DMS153 treated with DMSO at 0.1 percent for 48 hours (cell line): ENCODE data around the gene OLFML2A.
A peak's percentile ranks its signal among the peaks of the same experiment; 100 is the strongest.

Experiments
- DNase-seq: peaks from one replicate; lab custom pipeline; 2025; ENCODE audit not compliant: unreplicated experiment; lab: John Stamatoyannopoulos, UW

Gene OLFML2A

DNA sequence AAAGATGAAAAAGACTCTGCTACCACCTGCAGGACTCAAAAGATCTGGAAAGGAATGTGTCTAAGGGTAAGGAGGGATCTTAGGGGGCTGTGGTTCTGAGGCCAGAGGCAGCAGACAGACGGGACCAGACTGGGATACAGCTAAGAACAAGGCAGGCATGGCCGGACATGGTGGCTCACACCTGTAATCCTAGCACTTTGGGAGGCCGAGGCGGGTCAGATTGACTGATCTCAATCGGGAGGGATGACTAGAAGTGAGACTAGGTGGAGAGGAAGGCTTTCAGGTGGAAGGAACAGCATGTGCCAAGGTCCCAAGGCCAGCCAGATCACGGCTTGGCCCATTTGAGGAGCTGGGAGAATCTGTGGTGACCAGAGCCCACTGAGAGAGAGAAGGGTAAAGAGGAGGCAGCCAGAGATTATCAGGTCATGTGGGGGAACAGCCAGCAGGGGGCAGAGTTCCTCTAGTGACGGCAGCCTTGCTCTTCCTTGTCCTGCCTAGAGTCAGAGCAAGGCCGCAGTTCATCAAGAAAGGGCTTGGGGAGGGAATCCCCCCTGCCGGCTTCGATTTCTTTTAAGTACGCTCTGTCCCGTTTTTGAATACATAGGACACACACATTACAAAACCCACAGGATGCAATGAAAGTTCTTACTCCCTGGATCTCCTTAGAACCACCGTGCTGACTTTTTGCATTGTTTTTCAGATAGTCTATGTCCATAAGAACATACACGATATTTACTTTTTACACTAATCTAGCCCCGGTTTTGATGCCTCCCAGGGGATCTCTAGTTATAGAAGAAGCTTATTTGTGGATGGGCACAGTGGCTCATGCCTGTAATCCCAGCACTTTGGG, 2.6 kb upstream of the OLFML2A start:
- DNase-seq: peak; percentile 56

DNA sequence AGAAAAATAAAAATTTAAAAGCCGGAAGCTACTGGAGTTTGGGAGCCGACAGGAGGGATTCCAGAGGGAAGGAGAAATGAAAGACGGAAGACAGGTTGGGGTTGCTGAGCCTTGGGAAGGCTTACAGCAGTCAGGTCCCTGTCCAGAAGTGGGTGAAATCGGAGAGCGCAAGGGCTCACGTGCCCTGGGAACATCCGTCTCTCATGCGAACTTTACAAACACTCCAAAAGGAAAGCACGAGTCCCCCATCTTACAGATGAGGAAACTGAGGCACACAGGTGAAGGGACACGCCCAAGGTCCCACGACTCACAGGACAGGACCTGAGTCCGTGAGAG, 347 bp upstream of the OLFML2A start:
- no peak for DNase-seq

DNA sequence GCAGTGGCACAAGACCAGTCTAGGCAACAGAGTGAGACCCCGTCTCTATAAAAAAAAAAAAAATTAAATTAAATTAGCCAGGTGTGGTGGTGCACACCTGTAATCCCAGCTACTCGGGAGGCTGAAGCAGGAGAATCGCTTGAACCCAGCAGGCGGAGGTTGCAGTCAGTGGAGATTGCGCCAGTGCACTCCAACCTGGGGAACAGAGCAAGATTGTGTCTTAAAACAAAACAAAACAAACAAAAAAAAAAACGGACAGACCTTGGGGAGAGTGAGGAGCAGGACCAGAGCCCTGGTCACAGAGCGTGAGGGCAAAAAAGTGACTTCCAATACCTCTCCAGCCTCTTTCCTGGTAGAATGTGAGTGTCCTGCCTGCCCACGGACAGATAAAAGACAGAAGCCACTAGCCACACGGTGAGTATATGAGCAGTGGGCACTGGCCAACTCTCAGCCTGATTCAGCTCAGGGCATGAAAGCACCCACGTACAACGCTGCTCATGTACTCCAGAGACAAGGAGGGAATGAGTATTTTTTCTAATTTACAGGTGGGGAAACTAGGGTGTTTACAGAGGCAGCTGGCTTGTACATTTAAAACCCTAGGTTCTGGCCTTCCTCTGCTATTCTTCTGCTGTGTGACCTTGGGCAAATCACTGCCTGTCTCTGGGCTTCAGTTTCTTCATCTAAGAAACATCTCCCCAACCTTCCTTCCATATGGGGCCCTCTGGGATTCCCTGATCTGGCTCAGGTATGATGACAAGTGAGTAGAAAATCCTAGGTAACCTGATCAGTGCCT, 1.8 kb downstream of the OLFML2A start:
- no peak for DNase-seq

DNA sequence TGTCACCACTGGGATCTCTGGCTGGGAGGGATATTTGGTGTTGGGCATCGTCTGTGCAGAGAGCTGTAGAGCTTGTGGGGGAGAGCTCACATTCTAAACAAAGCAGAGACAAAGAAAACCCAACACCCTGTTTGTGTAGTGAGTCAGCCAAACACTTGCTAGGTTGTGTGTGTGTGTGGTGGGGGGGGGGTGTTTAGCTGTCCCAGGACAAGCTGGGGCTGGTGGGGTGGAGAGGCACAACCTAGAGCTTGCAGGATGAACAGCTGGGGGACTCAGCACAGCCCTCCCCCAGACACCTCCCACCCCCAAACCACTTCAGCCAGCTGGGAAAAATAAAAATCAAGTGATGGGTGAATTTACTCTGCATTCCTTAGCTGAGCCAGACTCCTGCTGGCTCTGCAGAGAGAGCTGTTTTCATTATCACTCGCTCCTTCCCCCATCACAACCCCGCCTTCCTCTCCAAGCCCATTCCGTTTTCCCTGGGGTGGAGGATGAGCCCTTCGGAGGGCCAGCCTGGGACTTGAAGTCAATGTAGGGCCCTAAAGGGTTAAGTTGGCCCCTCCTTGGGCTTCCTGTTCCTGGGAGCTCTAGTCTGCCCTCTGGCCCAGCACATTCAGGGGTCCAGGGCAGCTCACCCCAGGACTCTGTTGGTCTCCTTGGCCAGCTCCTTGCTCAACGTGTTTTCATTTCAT, 2.6 kb downstream of the OLFML2A start:
- DNase-seq: no peak

DNA sequence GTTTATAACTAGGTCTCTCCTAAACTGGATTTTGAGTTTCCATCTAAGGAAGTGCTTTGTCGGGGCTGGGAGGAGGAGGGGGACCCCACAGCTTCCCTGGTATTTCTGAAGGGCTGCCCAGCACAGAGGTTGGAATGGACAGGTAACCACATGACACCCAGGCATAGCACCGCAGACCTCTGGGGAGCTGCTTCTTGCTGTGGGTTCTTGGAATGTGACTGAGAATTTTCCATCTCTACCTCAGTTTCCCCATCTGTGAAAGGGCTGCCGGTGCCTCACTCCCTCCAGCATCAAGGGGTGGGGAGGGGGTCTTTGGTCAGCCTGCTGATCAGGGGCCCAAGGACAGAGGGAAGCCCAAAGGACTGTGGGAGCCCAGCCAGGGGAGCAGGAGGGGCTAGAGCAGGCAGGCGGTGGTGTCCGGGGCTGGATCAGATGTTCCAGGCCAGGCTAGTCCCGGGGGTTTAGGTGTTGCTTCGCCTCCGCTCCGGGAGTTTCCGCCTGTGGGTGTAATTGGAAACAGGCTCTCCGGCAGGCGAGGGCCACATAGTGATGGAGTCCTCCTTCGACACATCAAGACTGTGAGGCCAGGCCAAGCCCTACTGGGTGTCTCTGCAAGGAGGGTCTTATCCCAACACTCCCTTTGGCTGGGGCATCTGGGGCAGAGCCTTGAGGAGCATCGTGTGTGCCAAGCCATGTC, 3.3 kb downstream of the OLFML2A start:
- DNase-seq: no peak

DNA sequence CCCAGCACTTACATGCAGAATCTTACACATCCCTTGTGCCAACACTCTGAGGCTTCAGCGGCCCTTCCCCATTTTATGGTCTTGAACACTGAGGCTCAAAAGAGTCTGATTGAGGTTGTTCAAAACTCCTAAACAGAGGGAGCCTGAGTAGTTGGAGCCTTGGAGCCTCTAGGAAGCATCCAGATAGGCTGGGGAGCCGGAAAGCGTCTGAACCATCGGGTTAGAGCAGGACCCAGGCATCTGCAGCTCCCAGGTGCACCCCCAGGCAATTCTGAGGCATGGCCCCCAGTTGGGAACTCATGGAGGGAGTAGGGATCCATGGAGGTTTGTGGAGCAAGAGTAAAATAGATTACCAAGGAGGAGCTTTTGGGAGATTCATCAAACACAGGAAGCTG, 3.8 kb downstream of the OLFML2A start:
- DNase-seq: no peak

DNA sequence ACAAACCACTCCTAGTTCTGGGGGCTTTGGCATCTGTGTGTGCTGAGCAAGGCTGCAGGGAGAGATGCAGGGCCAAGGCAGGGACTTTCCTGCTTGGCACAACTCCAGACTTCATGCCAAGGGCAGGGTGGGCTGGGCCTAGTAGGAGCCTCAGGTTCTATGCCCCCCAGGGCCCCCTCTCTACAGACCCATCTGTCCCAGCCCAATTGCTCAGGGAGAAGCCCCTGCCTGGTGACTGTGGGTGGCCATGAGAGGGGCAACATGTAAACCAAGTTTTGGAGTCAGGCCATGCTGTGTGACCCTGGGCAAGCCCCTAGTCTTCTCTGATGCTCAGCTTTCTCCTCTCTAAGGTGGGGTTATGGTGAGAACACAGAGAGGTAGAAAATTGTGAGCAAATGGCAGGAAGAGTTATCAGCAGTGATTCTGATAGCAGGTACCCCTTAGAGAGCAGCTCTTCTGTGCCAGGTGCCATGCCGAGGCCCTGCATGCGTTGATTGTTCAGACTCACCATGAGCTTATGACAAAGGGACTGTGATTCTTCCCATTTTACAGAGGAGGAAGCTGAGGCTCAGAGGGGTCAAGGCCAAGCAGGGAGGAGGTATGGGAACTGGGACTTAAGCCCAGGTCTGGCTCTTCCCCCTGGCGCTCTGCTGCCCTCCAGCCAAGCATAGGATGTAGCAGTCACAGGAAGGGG, 5.2 kb downstream of the OLFML2A start:
- DNase-seq: no peak

DNA sequence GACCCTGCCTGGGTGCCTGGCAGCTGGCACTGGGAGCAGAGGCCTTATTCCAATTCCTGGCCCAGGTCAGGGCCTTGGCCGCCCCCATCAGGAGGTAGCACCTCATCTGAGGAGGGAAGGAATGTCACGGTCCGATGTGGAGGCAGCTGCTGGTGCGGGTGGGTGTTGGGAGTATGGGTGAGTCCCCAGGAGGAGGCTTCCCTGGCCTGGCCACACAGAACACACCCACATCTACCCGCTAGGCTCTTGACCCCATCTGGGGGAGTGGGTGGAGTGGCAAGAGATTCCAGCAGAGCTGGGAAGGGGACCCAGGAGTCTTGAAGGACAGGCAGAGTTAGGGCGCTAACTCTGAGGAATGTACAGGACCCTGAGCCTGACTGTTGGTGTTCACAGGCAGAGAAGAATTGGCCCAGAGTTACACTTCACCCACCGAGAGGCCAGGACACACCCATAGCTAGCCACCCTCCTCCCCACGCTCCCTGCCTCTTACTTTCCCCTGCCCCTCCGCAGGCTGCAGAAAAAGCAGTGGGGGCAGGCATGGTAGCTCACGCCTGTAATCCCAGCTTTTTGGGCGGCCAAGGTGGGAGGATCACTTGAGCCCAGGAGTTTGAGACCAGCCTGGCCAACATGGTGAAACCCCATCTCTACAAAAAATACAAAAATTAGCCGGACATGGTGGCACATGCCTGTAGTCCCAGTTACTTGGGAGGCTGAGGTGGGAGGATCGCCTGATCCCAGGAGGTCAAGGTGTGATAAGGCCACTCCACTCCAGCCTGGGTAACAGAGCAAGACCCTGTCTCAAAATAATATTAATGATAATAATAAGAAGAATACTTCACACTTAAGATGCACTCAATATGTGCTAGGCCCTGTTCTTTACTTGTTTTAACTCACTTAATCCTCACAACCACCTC, 6.0 kb downstream of the OLFML2A start:
- DNase-seq: no peak

DNA sequence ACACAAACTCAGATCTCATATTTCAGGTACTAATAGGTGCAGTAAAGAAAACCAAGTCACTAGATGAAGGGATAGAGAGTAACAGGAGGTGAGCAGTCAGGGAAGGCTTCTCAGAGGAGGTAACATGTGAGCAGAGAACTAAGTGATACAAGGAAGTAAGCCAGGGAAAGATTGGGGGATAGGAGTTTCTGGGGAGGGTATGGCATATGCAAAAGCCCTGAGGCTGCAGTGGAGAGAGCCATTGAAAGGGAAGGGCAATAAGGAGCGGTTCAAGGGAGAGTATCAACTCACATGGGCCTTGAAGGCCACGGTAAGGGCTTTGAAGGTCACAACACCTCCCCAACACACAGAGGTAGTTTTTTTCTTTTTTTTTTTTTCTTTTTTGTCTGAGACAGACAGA, 6.9 kb downstream of the OLFML2A start:
- DNase-seq: no peak

DNA sequence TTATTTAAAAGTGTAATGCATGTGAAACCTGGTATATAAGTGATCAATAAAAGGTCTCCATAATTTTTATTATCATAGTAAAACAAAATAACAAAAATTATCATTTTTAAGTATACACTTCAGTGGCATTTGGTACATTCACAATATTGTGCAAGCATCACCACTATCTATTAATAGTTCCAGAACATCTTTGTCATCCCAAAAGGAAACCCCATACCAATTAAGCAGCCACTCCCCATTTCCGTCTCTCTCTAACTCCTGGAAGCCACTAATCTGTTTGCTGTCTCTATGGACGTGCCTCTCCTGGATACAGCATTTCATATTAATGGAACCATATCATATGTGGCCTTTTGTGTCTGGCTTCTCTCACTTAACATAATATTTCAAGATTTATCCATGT, 7.6 kb downstream of the OLFML2A start:
- DNase-seq: no peak

DNA sequence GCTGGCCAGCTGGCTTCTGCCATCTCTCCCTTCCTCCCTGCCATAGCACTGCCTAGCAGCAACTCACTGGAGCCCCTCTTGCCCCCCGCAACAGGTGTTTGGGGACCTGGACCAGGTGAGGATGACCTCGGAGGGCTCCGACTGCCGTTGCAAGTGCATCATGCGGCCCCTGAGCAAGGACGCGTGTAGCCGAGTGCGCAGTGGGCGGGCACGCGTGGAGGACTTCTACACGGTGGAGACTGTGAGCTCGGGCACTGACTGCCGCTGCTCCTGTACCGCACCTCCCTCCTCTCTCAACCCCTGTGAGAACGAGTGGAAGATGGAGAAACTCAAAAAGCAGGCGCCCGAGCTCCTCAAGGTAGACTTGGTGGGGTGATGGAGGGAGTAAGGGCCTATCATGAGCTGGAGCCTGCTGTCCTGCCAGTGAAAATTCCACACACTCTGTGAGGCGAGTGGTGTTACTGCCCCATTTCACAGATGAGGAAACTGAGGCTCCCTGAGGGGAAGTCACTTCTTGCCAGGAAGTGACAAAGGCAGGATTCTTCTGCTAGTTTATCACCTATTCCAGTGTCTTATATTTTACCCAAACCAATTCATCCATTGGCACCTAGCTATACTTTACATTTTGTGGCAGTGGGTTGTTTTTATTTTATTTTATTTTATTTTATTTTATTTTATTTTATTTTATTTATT, 10.1 kb downstream of the OLFML2A start:
- DNase-seq: no peak

DNA sequence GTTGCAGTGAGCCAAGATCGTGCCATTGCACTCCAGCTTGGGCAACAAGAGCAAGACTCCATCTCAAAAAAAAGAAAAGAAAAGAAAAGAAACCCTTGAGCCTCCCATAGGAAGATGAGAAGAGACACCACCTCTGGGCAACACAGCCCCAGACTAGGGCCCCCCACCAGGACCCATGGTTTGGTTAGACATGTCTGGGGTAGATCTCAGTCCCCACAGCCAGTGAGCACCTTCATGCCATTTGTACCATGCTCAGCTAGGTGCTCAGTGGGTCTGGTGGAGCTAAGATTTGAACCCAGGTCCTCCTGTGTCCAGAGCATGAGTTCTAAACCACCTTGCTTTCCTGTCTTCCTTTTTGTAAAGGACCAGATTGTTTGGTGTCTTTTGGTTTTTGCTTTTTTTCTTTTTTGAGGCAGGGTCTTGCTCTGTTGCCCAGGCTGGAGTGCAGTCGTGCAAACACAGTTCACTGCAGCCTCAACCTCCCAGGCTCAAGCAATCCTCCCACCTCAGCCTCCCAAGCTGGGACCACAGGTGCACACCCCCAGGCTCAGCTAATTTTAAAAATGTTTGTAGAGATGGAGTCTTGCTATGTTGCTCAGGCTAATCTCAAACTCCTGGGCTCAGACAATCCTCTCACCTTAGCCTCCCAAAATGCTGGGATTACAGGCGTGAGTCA, 11.7 kb downstream of the OLFML2A start:
- DNase-seq: no peak

DNA sequence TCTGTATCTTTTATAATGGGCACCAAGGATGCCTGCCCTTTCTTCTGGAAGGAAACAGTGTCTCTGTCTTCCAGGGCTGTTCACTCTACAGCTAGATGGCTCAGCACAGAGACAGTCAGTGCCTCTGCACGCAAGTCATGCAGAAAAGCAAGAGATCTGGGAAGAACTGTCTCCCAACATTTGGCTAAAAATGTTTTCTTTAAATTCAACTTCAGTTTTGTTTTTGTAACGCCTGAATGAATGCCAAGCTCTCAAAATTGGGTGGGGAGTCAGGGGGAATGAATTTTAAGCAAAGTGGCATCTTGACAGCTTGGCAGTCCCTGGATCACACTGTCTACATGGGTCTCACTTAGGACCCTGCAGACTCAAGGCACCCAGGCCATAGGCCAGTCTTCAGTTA, 12.6 kb downstream of the OLFML2A start:
- no peak for DNase-seq

DNA sequence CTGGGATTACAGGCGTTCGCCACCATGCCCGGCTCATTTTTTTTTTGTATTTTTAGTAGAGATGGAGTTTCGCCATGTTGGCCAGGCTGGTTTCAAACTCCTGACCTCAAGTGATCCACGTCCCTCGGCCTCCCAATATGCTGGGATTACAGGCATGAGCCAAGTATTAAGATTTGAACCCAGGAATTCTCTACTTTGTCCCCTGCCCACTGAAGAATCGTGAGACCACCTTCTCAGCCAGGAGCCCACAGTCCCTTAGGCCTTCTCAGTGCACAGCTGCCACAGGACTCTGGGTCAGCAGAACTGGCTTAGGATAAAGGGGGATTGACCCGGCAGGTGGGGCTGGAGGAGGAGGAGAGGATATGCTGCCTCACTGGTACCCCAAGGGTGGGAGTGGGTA, 13.4 kb downstream of the OLFML2A start:
- DNase-seq: no peak

DNA sequence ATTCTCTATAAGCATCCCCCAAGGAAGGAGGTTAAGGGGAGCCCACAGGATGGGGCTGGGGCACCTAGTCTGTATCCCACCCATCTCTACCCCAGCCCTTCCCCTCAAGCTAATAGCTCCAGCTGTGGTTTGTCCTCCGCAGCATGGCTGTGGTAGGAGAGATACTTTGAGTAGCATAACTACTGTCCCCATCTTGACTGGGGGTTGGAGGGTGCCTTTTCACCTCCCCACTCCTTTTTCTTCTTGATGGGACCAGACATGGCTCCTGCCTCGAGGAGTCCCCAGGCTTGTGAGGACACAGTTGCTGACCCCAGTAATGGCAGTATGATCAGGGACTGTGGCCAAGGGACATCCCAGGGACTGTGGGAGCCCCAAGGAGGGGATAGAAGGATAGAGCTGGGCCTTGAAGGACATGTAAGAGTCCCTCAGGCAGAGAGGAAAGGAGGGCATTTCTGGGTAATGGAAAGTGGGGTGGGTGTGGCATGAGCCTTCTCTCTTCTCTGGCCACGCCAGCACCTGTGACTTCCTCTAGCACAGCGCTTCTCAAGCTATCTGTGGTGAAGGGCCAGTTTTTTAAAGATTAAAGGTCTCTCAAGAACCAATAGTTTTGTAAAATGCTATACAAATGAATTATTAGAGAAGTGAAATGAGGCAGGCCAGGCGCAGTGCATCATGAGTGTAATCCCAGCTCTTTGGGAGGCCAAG, 14.0 kb downstream of the OLFML2A start:
- DNase-seq: no peak

DNA sequence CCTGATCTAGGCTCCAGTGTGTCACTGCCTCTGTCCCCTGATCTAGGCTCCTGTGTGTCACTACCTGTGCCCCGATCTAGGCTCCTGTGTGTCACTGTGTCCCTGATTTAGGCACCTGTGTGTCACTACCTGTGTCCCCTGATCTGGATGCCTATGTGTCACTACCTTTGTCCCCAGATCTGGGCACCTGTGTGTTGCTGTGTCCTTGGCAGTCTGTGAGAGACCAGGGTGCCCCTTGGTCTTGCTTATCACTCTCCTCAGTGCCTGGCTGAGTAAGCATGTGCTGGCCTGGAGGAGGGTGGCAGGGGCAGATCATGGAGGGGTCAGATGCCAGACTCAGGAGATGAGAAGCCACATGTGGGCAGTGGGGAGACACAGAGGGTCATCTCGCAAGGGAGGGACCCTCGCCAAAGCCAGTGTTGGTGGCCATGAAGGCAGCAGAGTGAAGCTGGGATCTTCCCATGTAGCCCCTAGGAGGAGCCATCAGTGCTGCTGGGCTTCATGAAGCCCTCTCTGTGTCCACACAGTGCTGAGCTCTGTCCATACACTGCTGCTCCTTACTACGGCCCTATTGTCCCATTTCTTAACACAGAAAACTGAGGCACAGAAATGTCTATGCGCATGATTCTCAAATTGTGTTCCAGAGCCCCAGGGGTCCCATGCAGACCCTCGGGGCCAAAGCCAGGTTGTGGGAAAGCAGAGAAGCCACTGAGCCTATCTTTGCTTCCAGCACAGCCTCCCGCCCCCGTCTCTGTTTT, 15.5 kb downstream of the OLFML2A start:
- DNase-seq: no peak

DNA sequence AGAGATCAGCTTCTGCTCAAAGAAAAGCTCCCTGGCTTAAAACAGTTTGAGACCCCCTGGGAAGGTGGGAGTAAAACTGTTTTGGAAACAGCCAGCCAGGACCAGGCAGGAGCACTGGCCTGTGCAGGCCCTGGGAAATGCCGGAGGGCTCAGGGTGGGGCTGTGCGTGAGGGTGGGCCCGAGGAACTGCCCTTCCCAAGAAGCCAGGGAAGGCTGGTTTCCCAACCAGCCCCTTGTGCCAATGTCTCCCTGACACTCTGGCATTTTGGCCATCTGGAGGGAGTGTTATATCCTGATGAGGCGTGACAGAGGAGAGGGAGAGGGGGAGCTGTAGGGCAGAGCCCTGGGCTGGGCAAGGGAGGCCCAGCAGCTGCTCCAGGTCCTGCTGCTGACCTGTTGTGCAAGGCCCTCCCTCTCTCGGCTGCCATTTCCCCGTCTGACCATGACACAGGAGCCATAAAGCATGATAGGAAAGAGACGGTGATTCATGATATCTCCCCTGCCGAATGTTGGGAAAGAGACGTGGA, 16.1 kb downstream of the OLFML2A start:
- DNase-seq: no peak
